ENCODE results near the gene CCDC126.
"Not testable (repeated sequence)": the region's sequence is repeated elsewhere in the genome, so short reads cannot be mapped to it uniquely, and the experiment has no call there.

GRCh38 chr7:23585304-23585703 is 11.9 kb upstream of the CCDC126 start:
- not testable (repeated sequence) for TF ChIP-seq CTCF, POLR2AphosphoS5 (IDR thresholded peaks at IDR 0.05)

All from prostate gland (tissue), 2 donors.